OCI-M2 (cell line): ENCODE results near the gene RPLP1.

Source experiments
- DNase-seq: peaks from one replicate; lab custom pipeline; 2025; ENCODE audit not compliant: unreplicated experiment; lab: John Stamatoyannopoulos, UW

RPLP1 gene

DNA sequence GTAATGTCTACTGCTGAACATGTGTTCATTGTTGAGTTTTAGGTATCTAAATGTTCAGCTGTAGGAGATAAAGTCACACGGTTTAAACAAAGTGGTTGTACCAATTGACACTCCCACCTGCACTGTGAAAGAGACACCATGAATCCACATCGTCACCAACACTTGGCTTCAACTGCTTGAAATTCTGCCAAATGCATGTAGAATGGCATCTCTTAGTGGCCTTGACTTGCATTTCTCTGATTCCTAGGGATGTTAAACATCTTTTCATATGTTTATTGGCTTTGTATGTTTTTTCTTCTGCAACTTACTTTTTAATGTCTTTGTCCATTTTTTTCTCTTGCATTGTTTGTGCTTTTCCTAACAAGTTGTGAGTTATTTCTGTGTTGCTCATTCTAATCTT, 43.4 kb downstream of the RPLP1 start:
- DNase-seq, result no peak

DNA sequence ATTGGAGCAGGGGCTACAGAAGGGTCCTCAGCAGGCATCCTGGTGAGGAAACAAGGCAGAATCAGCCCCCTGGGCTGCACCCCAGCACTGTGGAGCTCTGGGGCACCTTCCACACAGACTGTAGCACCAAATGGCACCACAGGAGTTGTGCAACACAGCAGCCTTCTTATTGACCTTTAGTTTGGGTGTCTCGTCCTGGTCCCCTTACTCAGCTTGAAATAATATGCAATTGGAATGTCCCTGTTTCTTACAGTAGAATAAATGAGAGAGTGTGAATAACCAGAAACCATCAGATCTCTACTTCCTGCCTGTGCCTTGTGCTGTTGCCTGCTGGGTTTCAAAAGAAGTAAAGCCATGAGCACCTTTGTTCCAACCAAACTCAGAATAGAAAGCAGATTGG, 44.5 kb downstream of the RPLP1 start:
- no peak for DNase-seq

DNA sequence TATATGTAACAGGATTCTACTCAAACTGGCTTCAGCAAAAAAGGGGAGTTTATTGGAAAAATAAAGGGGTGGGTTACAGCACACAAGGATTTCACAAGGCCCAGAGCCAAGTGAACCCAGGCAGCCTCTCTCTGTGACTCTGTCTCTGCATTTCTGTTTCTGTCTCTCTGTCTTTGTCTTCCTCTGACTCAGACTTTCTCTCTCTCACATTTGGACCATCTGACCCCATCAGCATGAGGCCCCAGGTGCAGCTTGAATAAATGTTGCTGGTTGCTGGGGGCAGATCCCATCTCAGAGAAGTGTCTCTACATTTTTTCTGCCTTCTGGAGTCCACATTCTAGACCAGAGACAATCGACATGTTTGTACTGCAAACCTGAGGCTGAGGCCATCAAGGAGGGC, 45.0 kb downstream of the RPLP1 start:
- no peak for DNase-seq

DNA sequence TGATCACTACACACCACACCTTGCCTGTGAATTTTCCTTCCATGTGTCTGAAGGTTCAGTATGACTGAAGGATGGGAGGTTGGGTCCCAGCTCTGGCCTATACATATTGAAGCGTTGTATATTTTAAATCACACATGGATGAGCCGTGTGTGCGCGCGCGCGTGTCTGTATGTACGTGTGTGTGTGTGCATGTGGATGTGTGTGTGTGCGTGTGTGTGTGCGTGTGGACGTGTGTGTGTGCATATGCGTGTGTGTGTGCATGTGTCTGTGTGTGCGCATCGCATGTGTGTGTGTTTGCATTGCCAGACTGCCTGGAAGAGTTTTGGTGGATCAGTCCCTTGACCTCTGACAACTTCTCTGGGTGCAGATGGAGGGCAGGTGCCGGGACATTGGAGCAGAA, 45.7 kb downstream of the RPLP1 start:
- no peak for DNase-seq

DNA sequence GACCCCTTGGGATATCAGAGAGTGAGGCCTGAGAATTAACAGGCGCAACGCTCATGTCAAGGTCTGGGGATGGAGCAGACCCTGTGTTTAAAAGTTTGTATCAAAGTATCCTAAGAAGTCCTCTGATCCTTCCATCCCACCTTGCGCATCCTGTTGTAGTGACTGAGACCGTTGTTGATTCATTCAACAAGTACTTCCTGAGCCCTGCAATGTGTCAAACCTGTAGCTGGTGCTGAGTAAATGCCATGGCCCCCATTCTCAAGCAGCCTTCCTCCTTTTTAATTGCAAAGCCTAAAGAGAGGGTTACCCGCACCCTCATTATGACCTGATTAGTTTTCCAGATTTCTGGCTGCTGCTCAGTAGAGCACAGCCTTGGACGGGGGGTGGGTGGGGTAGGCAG, 46.4 kb downstream of the RPLP1 start:
- DNase-seq, result no peak

DNA sequence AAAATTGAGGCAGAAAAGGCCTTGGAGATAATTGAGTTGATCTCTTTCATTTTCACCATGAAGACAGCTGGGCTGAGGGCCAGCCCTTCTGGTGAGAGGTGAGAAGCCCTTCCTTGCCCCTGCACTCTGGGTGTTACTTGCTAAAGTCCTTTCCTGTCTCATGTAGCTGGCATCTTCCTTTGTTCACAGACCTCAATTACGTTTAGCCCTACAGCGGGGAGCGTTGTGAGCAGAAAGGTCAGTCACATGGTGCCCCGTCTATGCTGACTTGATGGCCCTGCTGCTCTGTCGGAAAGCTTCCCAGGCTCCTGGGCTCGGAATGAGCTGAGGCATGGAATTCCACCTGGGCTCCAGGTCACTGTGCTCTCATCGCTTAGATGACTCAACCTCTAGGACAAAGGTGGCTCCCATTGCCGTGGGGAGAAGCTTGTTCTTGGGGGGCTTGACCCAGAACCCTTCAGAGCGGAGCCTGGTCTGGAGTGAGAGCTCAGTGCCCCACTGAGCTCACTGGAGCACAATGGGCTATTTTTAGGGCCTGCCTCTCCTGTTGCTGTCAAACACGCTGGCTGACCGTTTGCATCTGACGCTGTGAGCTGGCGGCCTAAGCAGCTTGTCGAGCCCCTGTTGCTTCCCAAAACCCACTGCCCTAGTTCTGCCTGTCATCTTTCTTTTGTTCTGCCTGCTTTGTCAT, 47.0 kb downstream of the RPLP1 start:
- no peak for DNase-seq

DNA sequence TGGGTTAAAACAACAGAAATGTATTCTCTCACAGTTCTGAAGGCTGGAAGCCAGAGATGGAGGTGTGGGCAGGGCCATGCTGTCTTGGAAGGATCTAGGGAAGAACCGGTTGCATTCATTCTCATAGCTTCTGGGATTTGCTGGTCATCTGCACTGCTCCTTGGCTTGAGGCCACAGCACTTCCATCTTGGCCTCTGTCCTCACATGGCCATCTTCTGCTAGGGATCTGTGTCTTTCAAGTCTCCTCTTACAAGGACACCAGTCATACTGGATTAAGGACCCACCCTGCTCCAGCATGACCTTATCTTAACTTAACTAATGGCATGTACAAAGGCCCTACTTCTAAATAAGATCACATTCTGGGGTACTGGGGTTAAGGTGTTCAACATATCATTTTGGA, 47.7 kb downstream of the RPLP1 start:
- DNase-seq, result no peak

DNA sequence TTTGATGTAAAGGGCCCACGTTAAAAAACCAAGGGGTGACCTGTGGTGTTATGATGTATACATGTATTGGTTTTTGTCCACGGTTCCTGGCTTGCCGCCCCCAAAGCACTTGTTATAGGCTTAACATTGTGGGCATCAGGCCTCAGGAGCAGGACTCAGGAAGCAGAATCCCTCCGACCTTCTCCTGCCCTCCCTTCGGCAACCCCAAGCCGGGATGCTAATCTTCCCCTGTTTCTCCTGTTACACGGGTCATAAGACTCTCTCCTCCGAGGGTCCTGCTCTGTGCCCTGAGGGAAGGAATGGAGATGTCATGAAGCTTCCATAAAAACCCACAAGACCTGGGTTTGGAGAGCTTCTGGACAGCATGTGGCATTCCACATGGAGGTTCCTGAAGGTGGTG, 48.8 kb downstream of the RPLP1 start:
- no peak for DNase-seq

DNA sequence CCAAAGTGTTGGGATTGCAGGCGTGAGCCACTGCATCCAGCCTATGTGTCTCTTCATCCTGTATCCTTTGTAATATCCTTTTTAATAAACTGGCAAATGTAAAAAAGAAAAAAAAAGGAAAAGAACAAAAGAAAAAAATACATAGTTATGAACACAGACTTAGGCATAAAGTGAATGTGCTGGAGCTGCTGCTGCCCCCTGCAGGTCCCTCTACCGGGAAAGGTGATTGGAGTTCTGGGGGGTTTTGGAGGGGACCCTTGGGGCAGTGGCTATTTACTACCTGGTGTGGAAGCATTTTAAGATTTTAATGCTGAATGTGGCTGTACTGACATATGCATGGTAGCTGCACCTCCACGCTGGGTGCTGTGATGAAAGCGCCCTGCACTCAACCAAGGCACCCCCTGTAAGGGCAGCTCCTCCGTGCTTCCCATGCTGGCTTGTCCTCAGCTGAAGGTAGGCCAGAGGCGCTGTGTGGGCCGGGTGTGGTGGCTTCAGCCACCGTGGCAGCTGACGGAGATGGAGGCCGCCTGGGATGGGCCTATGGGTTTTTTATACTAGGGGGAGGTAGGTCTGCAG, 49.9 kb downstream of the RPLP1 start:
- DNase-seq, result no peak

DNA sequence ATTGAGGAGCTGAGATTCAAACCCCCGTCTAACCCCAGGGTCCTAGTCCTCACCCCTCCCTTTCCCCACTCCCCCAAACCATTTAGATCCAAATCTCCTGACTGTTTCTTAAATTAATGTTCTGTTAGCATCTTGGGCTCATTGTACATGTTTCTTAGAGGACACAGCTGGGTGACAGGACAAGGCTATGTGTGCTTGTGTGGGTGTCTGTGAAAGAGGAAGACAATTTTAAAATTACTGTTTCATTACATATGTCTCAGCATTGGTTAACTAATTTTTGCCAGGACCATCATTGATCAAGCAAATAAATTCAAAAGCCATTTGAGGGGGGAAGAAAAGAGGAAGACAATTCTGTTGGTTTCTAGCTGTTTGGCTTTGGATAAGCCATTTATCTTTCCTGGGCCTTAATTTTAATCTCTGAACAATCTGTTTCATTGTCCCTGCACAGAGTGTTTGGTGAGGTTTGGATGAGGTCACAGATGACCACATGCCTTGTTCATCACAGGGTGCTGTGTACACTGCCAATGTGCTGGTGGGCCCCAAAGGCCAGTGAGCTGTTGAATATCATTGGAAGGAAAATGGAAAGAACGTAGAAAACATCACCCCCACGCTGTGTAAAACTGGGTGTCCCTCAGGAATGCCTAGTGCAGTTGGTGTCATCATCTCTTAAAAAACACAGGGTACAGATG, 51.9 kb downstream of the RPLP1 start:
- no peak for DNase-seq
